Mesenchymal stem cell (in vitro differentiated cells and primary cell): Measurements from ENCODE around the gene SLC6A12.

Experiments
- DNase-seq: peaks from one replicate; pipeline ENCODE4 v3.0.0-alpha.2; 2013
- H2AFZ ChIP-seq: one replicate; pipeline ENCODE4 v1.6.1; 2013; ENCODE audit warnings: low read depth, mild to moderate bottlenecking, control low read depth, inconsistent platforms, low read length, moderate library complexity
- H2AK5ac ChIP-seq: 2 replicates; pipeline ENCODE4 v1.6.1; 2013; ENCODE audit warnings: low read length, moderate library complexity, mild to moderate bottlenecking, inconsistent platforms; ENCODE audit not compliant: severe bottlenecking
- H2BK120ac ChIP-seq: one replicate; pipeline ENCODE4 v1.6.1; 2013; ENCODE audit warnings: low read depth, mild to moderate bottlenecking, inconsistent platforms, low read length, moderate library complexity
- H2BK12ac ChIP-seq, 2 experiments: one replicate each; pipeline ENCODE4 v1.6.1; 2013; ENCODE audit warnings: inconsistent platforms in 2 of 2, low read length in 2 of 2, mild to moderate bottlenecking in 2 of 2, moderate library complexity in 2 of 2, control low read depth in 1 of 2
- H2BK15ac ChIP-seq: one replicate; pipeline ENCODE4 v1.6.1; 2013; ENCODE audit warnings: mild to moderate bottlenecking, low read depth, inconsistent platforms; ENCODE audit not compliant: poor library complexity, severe bottlenecking
- H2BK5ac ChIP-seq: 2 replicates; pipeline ENCODE4 v1.6.1; 2013; ENCODE audit warnings: low read depth, mild to moderate bottlenecking, low read length, control low read depth, inconsistent platforms; ENCODE audit not compliant: poor library complexity, severe bottlenecking
- H3K14ac ChIP-seq, 2 experiments: one replicate each; pipeline ENCODE4 v1.6.1; 2013; ENCODE audit warnings: inconsistent platforms in 2 of 2, low read length in 2 of 2, control low read depth in 1 of 2, mild to moderate bottlenecking in 1 of 2, moderate library complexity in 1 of 2
- H3K18ac ChIP-seq, 2 experiments: one replicate each; pipeline ENCODE4 v1.6.1; 2013; ENCODE audit warnings: inconsistent platforms in 2 of 2, low read length in 2 of 2, control low read depth in 1 of 2, low read depth in 1 of 2, mild to moderate bottlenecking in 1 of 2
- H3K23ac ChIP-seq, 2 experiments: one replicate each; pipeline ENCODE4 v1.6.1; 2013; ENCODE audit warnings: inconsistent platforms in 2 of 2, low read length in 2 of 2, mild to moderate bottlenecking in 2 of 2, moderate library complexity in 2 of 2, control low read depth in 1 of 2
- H3K27ac ChIP-seq: 2 replicates; pipeline ENCODE4 v1.5.1; 2013; ENCODE audit warnings: mild to moderate bottlenecking, moderate library complexity, low read length, control low read depth, inconsistent platforms; ENCODE audit not compliant: poor library complexity, severe bottlenecking
- H3K27me3 ChIP-seq, 2 experiments: 2 replicates each; pipeline versions ENCODE4 v1.6.1 to v1.7.0; 2013; ENCODE audit warnings: low read length in 2 of 2, mild to moderate bottlenecking in 2 of 2, moderate library complexity in 2 of 2, control low read depth in 1 of 2, inconsistent platforms in 1 of 2; ENCODE audit not compliant: control insufficient read depth in 1 of 2, insufficient read depth in 1 of 2
- H3K36me3 ChIP-seq, 2 experiments: 2 replicates each; pipeline versions ENCODE4 v1.6.1 to v1.7.0; 2013; ENCODE audit warnings: low read length in 2 of 2, control low read depth in 1 of 2, inconsistent platforms in 1 of 2, low read depth in 1 of 2, mild to moderate bottlenecking in 1 of 2; ENCODE audit not compliant: insufficient read depth in 2 of 2, control insufficient read depth in 1 of 2
- H3K4ac ChIP-seq, 2 experiments: one replicate each; pipeline ENCODE4 v1.6.1; 2013; ENCODE audit warnings: inconsistent platforms in 2 of 2, low read length in 2 of 2, mild to moderate bottlenecking in 2 of 2, moderate library complexity in 2 of 2, control low read depth in 1 of 2, low read depth in 1 of 2
- H3K4me1 ChIP-seq: 2 replicates; pipeline ENCODE4 v1.6.1; 2013; ENCODE audit warnings: low read depth, low read length, control low read depth; ENCODE audit not compliant: control insufficient read depth, insufficient read depth
- H3K4me2 ChIP-seq: 2 replicates; pipeline ENCODE4 v1.6.1; 2013; ENCODE audit warnings: low read length, mild to moderate bottlenecking, inconsistent platforms; ENCODE audit not compliant: poor library complexity, severe bottlenecking
- H3K4me3 ChIP-seq, 2 experiments: 2 replicates each; pipeline versions ENCODE4 v1.5.1 to v1.7.0; 2013; ENCODE audit warnings: low read length in 2 of 2, mild to moderate bottlenecking in 2 of 2, control low read depth in 1 of 2, low read depth in 1 of 2; ENCODE audit not compliant: insufficient read depth in 1 of 2
- H3K79me1 ChIP-seq: replicated peaks from 2 replicates; pipeline ENCODE4 v1.6.1; 2013; ENCODE audit warnings: mild to moderate bottlenecking, control low read depth, low read length, inconsistent platforms; ENCODE audit not compliant: poor library complexity, severe bottlenecking
- H3K9ac ChIP-seq: 2 replicates; pipeline ENCODE4 v1.7.0; 2013; ENCODE audit warnings: mild to moderate bottlenecking, low read length, moderate library complexity
- H3K9me3 ChIP-seq: 2 replicates; pipeline ENCODE4 v1.7.0; 2013; ENCODE audit warnings: mild to moderate bottlenecking, low read length; ENCODE audit not compliant: control insufficient read depth
- H4K8ac ChIP-seq: one replicate; pipeline ENCODE4 v1.6.1; 2013; ENCODE audit warnings: inconsistent platforms, mild to moderate bottlenecking, low read length, moderate library complexity
- H4K91ac ChIP-seq: one replicate; pipeline ENCODE4 v1.6.1; 2013; ENCODE audit warnings: mild to moderate bottlenecking, low read length, inconsistent platforms
- WGBS: methylation state at CpG from one replicate; pipeline ENCODE4 v1.1.7; 2013; ENCODE audit warnings: mixed read lengths; 5-methylcytosine and 5-hydroxymethylcytosine counted together

The SLC6A12 gene

GRCh38 chr12:159156-159782, 54.7 kb downstream of the SLC6A12 start:
- H2BK12ac ChIP-seq: no peak overlapping the region
- no peak overlapping the region for H3K4me3 ChIP-seq
- WGBS: 72% methylated on average over 7 of the region's 7 CpGs
- H3K27ac ChIP-seq: no peak overlapping the region
- H3K4me2 ChIP-seq: no peak overlapping the region
- H3K23ac ChIP-seq: no peak overlapping the region
- no peak overlapping the region for H3K9ac ChIP-seq
- H3K4me1 ChIP-seq: peaks cover 8% of the 10 kb centered on the region
- H2BK120ac ChIP-seq: no peak overlapping the region
- H2AFZ ChIP-seq: no peak overlapping the region
- DNase-seq: no peak
- no peak overlapping the region for H3K4ac ChIP-seq
- no peak overlapping the region for H4K91ac ChIP-seq
- H2AK5ac ChIP-seq: no peak overlapping the region
- H3K9me3 ChIP-seq: no peaks in the 10 kb centered on the region
- no peak overlapping the region for H3K18ac ChIP-seq
- H3K79me1 ChIP-seq: no peaks in the 10 kb centered on the region
- H4K8ac ChIP-seq: no peak overlapping the region
- H3K36me3 ChIP-seq: peaks cover 0 to 2% of the 10 kb centered on the region in 2 experiments
- no peak overlapping the region for H3K14ac ChIP-seq
- peaks cover 0 to 48% of the 10 kb centered on the region in 2 experiments for H3K27me3 ChIP-seq
- H2BK15ac ChIP-seq: no peak overlapping the region
- H2BK5ac ChIP-seq: no peak overlapping the region

DNA sequence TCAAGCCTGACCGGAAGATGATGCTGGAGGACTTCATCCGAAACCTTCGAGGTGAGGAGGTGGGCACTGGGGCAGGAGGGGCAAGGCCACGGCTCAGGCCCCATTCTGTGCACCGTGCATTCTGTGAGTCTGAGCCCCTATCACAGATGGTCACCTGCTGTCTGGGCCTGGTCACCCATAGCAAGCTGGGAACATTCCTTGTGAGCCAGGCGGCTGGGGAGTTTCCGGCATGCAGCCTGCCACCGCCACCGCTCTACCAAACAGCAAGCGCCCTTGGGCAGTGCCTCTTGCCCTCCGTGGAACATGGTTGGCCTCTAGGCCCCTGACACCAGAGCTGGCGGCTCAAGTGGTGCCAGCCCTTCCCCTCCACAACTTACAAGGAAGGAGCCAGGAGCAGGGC, 56.3 kb downstream of the SLC6A12 start:
- no peak overlapping the region for H3K18ac ChIP-seq
- 88% methylated on average over 12 of the region's 12 CpGs for WGBS
- H3K27me3 ChIP-seq: peaks cover 0 to 56% of the 10 kb centered on the region in 2 experiments

GRCh38 chr12:156945-157344, 57.0 kb downstream of the SLC6A12 start:
- H3K9ac ChIP-seq: no peak overlapping the region
- no peaks in the 10 kb centered on the region for H3K79me1 ChIP-seq
- H3K4me3 ChIP-seq: no peak overlapping the region
- peaks cover 0 to 55% of the 10 kb centered on the region in 2 experiments for H3K27me3 ChIP-seq
- no peak overlapping the region for H2BK5ac ChIP-seq
- no peaks in the 10 kb centered on the region for H3K9me3 ChIP-seq
- no peak overlapping the region for H3K27ac ChIP-seq
- H2BK15ac ChIP-seq: no peak overlapping the region
- no peak overlapping the region for H2BK120ac ChIP-seq
- no peak overlapping the region for H2AK5ac ChIP-seq
- no peak overlapping the region for H3K18ac ChIP-seq
- H2BK12ac ChIP-seq: no peak overlapping the region
- peaks cover 5% of the 10 kb centered on the region for H3K4me1 ChIP-seq
- H3K23ac ChIP-seq: no peak overlapping the region
- H4K91ac ChIP-seq: no peak overlapping the region
- H3K14ac ChIP-seq: no peak overlapping the region
- H2AFZ ChIP-seq: no peak overlapping the region
- H3K4me2 ChIP-seq: no peak overlapping the region
- H3K4ac ChIP-seq: no peak overlapping the region
- DNase-seq: no peak
- peaks cover 0 to 2% of the 10 kb centered on the region in 2 experiments for H3K36me3 ChIP-seq
- whole genome bisulfite sequencing: 90% methylated on average over 9 of the region's 13 CpGs
- H4K8ac ChIP-seq: no peak overlapping the region

More for the DNA sequence above, 56.3 kb downstream of the SLC6A12 start:
- Histone ChIP-seq H3K4ac (no peak overlapping the region), H3K27ac (no peak overlapping the region), H3K4me3 (no peak overlapping the region), H3K4me2 (no peak overlapping the region), H2BK15ac (no peak overlapping the region), H3K4me1 (peaks cover 5% of the 10 kb centered on the region), H4K8ac (no peak overlapping the region), H3K9ac (no peak overlapping the region), H3K23ac (no peak overlapping the region), H2AFZ (no peak overlapping the region), H3K79me1 (no peaks in the 10 kb centered on the region), H4K91ac (no peak overlapping the region), H3K14ac (no peak overlapping the region), H2AK5ac (no peak overlapping the region), H3K36me3 (peaks cover 0 to 2% of the 10 kb centered on the region in 2 experiments), H3K9me3 (no peaks in the 10 kb centered on the region), H2BK120ac (no peak overlapping the region), H2BK12ac (no peak overlapping the region), H2BK5ac (no peak overlapping the region)
- no peak for DNase-seq

- WGBS: 90% methylated on average over 8 of the region's 8 CpGs
Observed at GRCh38 chr12:155646-156045, 58.3 kb downstream of the SLC6A12 start.

More at GRCh38 chr12:155646-156045, 58.3 kb downstream of the SLC6A12 start:
- H2BK12ac ChIP-seq: no peak overlapping the region
- H3K27ac ChIP-seq: no peak overlapping the region
- no peak overlapping the region for H2BK5ac ChIP-seq
- H2BK15ac ChIP-seq: no peak overlapping the region
- H4K8ac ChIP-seq: no peak overlapping the region
- no peaks in the 10 kb centered on the region for H3K9me3 ChIP-seq
- peaks cover 0 to 2% of the 10 kb centered on the region in 2 experiments for H3K36me3 ChIP-seq
- H4K91ac ChIP-seq: no peak overlapping the region
- H2AK5ac ChIP-seq: no peak overlapping the region
- H3K79me1 ChIP-seq: no peaks in the 10 kb centered on the region
- H3K4me2 ChIP-seq: no peak overlapping the region
- H3K4me1 ChIP-seq: peaks cover 5% of the 10 kb centered on the region
- no peak overlapping the region for H3K9ac ChIP-seq
- H2AFZ ChIP-seq: no peak overlapping the region
- H3K18ac ChIP-seq: no peak overlapping the region
- no peak overlapping the region for H3K4ac ChIP-seq
- peaks cover 7 to 57% of the 10 kb centered on the region in 2 experiments for H3K27me3 ChIP-seq
- no peak overlapping the region for H2BK120ac ChIP-seq
- H3K14ac ChIP-seq: no peak overlapping the region
- no peak overlapping the region for H3K4me3 ChIP-seq
- DNase-seq: no peak
- no peak overlapping the region for H3K23ac ChIP-seq
